CMK (cell line): Measurements from ENCODE around the gene CNNM2.
"Not testable (repeated sequence)": the region's sequence is repeated elsewhere in the genome, so short reads cannot be mapped to it uniquely, and the experiment has no call there.

Source experiments
- DNase-seq: peaks from one replicate; pipeline ENCODE4 v3.0.0-alpha.2; 2010; ENCODE audit warnings: low read depth

The CNNM2 gene

GRCh38 chr10:103041391-103041790 is 123.3 kb downstream of the CNNM2 start:
- DNase-seq = no peak

- DNase-seq = no peak
These were observed 124.0 kb downstream of the CNNM2 start for GRCh38 chr10:103042129-103042528.

DNA sequence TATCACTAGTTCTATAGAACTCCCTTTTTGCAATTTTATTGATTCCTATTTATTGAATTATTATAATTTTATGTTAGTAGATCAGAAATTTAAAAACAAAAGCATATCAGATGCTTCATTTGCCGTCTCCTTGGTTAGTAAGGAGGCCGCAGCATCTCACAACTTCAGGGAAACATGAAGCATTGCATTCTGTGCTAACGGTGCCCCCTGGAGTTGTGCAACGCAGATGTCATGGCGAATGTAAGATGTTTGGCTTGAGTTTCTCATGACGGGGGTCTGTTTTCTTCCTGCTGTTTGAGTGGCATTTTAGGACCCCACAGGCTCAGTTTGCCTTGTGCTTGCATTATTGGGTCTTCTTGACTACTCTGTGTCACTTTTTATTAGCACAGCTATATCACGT is 124.8 kb downstream of the CNNM2 start:
- DNase-seq = no peak

- DNase-seq = no peak
These were observed 126.9 kb downstream of the CNNM2 start for GRCh38 chr10:103044942-103045489.

DNA sequence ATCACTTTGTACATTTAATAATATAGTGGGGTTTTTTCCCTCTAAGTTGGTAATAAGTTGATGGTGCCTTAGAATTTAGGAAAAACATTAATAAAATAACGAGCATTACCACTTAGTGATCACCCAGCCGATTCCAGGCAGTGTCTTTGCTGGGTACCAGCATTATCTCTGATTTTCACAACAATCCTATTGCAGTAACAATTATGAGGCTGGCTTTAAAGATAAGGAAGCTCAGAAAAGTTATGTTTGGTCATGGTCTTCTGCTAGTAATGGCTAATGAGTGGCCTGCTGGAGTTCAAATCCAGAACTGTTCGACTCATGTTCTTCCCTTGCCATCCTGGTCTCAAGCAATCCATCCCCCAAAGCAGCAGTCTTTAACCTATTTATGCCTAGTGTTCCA is 127.9 kb downstream of the CNNM2 start:
- DNase-seq = no peak

DNA sequence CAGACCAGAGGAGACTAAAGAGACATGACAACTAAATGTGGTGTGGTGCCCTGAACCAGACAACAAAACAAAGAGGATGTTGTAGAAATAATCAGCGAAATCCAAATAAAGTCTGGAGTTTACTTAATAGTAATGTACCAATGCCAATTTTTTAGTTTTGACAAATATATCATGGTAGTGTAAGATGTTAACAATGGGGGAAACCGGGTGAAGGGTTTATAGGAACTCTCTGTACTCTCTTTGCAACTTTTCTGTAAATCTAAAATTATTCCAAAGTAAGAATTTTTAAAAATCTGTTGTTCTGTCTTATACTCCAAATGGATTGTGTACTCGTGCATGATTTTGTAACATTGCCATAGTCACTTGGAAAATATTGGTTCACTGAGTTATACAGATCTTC is 129.3 kb downstream of the CNNM2 start:
- DNase-seq = no peak

DNA sequence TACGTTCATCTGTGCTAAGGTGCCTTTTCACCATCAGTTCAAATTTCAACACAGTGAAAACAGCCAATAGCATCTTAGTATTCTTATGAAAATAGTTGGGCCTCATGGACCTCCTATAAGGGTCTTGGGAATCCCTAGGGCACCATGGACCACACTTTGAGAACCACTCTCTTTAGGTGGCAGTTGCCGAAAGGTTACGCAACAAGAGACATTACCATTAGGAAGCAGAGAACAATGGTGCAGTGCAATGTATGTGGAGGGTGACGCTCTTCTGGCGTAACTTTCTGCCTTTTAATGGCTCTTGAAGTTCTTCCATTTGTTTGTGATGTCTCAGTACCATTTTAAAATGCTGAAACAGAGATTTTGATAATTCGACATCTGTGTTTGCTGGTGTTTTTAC is 131.1 kb downstream of the CNNM2 start:
- no peak for DNase-seq

GRCh38 chr10:103053659-103054581 is 135.8 kb downstream of the CNNM2 start:
- no peak for DNase-seq

GRCh38 chr10:103054621-103055020 is 136.5 kb downstream of the CNNM2 start:
- no peak for DNase-seq

DNA sequence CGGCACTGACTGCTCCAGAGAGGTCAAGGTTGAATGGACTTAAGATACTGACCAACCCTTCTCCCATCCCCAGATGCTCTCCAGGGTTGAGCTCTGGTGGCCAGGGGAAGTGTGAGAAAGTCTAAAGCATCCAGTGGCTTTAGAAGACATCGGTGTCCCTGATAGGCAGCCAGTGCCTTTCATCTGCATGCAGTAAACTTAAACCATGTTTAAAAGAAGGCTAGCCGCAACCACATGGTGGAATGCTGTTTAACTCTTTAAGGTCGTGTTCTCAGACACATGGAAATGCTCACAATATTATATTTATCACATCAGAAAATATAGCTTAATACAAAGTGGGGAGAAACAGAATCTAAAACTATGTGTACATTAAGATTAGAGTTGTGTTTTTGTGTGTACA is 137.0 kb downstream of the CNNM2 start:
- DNase-seq = no peak

GRCh38 chr10:103058034-103058433 is 139.9 kb downstream of the CNNM2 start:
- DNase-seq = no peak

DNA sequence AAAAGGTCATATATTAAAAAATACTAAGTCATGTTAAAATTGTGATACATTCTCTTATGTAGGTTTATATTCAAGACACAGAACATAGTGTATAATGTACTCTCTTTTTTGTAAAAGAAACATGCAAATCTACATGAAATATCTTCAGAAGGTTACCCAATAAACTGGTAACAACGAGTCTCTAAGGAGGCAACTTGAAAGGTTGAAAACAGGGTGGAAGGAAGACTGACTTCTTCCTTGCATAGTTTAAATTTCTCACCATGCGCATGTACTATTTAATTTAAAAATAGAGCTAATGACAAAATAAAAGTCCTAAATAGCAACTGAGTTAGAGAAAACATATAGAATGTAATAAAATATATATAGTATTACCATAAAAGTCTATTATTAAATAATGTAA is 142.5 kb downstream of the CNNM2 start:
- no peak for DNase-seq

- no peak for DNase-seq
These were observed 144.9 kb downstream of the CNNM2 start for GRCh38 chr10:103062854-103063590.

GRCh38 chr10:103064956-103065355 is 146.9 kb downstream of the CNNM2 start:
- no peak for DNase-seq

GRCh38 chr10:103066141-103067098 is 148.3 kb downstream of the CNNM2 start:
- no peak for DNase-seq

DNA sequence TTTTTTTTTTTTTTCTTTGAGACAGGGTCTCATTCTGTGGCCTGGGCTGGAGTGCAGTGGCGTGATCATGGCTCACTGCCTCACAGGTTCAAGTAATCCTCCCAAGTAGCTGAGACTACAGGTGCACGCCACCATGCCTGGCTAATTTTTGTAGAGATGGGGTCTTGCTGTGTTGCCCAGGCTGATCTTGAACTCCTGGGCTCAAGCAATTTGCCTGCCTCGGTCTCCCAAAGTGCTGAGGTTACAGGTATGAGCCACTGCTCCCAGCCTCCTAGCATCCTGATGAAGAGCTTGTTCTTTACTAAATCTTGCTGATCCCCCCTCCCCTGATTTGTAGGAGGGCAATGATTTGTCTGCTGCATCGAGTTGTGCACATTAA is 149.0 kb downstream of the CNNM2 start:
- DNase-seq = not testable (repeated sequence)

GRCh38 chr10:103067484-103067883 is 149.4 kb downstream of the CNNM2 start:
- no peak for DNase-seq

DNA sequence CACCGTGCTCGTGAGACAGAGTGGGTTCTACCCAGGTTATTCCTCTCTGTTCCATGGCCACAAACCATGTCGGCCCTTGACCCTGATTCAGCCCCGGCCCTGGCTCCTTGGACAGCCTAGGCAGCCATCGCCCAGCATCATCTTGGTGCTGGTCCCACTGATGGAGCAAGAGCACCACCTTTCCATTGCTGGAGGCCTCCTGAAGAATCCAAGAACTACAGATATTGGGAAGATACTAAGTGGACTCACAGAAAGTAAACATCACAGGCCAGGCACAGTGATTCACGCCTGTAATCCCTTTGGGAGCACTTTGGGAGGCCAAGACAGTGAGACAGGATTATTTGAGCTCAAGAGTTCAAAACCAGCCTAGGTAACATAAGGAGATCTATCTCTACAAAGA is 149.9 kb downstream of the CNNM2 start:
- DNase-seq = no peak

DNA sequence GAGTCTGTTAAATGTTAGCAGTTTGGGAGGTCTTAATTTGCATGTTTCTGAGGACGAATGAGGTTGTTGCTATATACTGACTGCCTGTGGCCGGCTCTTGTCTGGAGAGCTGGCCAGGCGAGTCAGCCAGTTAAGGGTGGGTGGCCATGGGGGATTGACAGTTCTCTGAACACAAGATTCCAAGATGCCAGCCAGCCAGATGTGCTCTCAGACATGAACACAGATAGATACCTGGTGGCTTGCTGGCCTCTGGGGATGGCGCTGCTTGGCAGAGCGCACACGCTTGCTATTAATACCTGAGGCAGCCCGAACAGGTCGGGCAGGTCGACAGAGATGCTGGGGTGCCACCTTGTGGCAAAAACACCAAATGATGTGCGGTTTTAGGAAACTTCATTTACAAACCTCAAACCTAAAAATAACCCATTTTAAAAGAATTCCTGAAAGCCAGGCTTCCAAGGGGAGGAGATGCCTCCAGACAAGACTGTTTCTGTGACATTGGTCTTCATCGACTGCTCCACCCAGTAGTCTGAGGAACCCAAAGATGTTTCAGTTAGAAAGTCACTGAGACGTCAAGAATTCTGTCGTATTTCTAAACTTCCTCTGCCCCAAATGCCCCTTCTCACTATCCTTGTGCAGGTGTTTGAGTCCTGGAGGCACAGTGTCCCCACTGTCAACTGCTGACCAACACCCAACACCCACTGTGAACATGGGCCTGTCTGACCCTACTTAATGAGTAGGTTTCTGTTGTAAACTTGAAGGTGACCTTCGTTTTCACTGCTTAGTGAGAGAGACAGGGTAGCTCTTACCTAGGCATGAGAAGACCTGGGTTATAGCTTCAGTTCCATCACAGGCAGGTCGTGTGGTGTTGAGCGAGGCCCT is 151.6 kb downstream of the CNNM2 start:
- DNase-seq = no peak

DNA sequence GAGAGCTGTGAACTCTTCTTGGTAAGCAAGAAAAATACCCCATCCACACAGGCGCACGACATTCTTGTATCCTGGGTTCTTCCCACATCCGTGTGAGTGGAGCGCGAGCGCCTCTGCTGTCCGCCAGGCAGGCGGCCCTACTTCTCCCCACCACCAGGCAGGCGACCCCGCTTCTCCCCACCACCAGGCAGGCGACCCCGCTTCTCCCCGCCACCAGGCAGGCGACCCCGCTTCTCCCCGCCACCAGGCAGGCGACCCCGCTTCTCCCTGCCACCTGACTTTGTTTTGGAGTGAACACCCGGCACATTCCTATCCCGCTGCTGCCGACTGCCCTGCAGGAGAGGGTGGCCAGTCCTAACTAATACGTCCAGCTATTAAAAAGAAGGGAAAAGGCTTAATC is 154.2 kb downstream of the CNNM2 start:
- DNase-seq = no peak

GRCh38 chr10:103072891-103073290 is 154.8 kb downstream of the CNNM2 start:
- DNase-seq = no peak
